HepG2 (cell line): Measurements from ENCODE around the gene SECTM1. TPM values are rescaled to one million over a fixed set of nuclear protein-coding genes. Genes with fewer than 3 reads are reported as not detected.

ENCODE experiments used
- BCLAF1 ChIP-seq: fragments of 450-650 bp; IDR thresholded peaks from 2 replicates; pipeline ENCODE4 v1.6.1; 2017; ENCODE audit warnings: mild to moderate bottlenecking
- EHMT2 ChIP-seq: fragments of 200-600 bp; sonication (generic); IDR thresholded peaks from 2 replicates; pipeline ENCODE4 v1.7.0; 2017; ENCODE audit warnings: antibody characterized with exemption, low read depth, low read length, borderline replicate concordance
- HDAC1 ChIP-seq: sonication (generic); formaldehyde crosslinking; IDR thresholded peaks from 2 replicates; pipeline ENCODE4 v1.5.1; 2020; ENCODE audit warnings: mild to moderate bottlenecking, missing genetic modification reagents
- MZF1 ChIP-seq: sonication (generic); formaldehyde crosslinking; IDR thresholded peaks from 2 replicates; pipeline ENCODE4 v1.8.1; 2023; ENCODE audit warnings: mild to moderate bottlenecking, missing genetic modification reagents, borderline replicate concordance
- PHF5A ChIP-seq: IDR thresholded peaks from one replicate; pipeline ENCODE4 v1.6.1; 2018; ENCODE audit warnings: low read depth, missing genetic modification reagents; ENCODE audit not compliant: unreplicated experiment
- SNAPC4 ChIP-seq: sonication (generic); formaldehyde crosslinking; IDR thresholded peaks from 2 replicates; pipeline ENCODE4 v1.4.0; 2020; ENCODE audit warnings: mild to moderate bottlenecking, missing genetic modification reagents
- ZBTB10 ChIP-seq: sonication (generic); formaldehyde crosslinking; IDR thresholded peaks from 2 replicates; pipeline ENCODE4 v1.4.0; 2020; ENCODE audit warnings: missing genetic modification reagents, borderline replicate concordance
- ZKSCAN1 ChIP-seq: fragments of 150-350 bp; IDR thresholded peaks from 2 replicates; pipeline ENCODE4 v1.6.1; 2014; ENCODE audit warnings: low read length
- ZNF276 ChIP-seq: sonication (generic); formaldehyde crosslinking; IDR thresholded peaks from 2 replicates; pipeline ENCODE4 v1.4.0; 2020; ENCODE audit warnings: mild to moderate bottlenecking, low read depth, missing genetic modification reagents
- ZNF780A ChIP-seq: sonication (generic); formaldehyde crosslinking; IDR thresholded peaks from 2 replicates; pipeline ENCODE4 v1.8.0; 2022; ENCODE audit warnings: mild to moderate bottlenecking, missing genetic modification reagents, moderate library complexity
- ZNF879 ChIP-seq: sonication (generic); formaldehyde crosslinking; IDR thresholded peaks from 2 replicates; pipeline ENCODE4 v1.8.1; 2023; ENCODE audit warnings: missing genetic modification reagents
- polyA plus RNA-seq, 8 experiments: library from polyadenylated mRNA; depleted of rRNA in 3 of 8; stranded (reverse) in 7 of 8; unstranded in 1 of 8; fragments of >200 nt; fragmentation: Illumina TruSeq in 4 of 8; extraction: Trizol in 4 of 8; gene quantifications; 2 replicates each; pipeline versions ENCODE4 v1.2.1 to v1.2.3, GENCODE V29; 2011 to 2016; ENCODE audit warnings: low read depth in 4 of 8, missing spikeins in 1 of 8, mixed read lengths in 1 of 8; ENCODE audit not compliant: insufficient read depth in 1 of 8
- total RNA-seq, 5 experiments: library from RNA; depleted of rRNA; stranded (reverse); fragments of >200 nt; fragmentation: Illumina TruSeq; extraction: Trizol; gene quantifications; 2 replicates each; pipeline ENCODE4 v1.2.3, GENCODE V29; 2016; ENCODE audit warnings: low read depth in 1 of 5
- TF ChIP-seq, protein P1 (sequence below): sonication (generic); formaldehyde crosslinking; IDR thresholded peaks from 2 replicates; pipeline ENCODE4 v1.9.0; 2022; ENCODE audit warnings: missing genetic modification reagents, mild to moderate bottlenecking, borderline replicate concordance

The SECTM1 gene
- total and polyA plus RNA-seq, 2 of the 13 experiments (the other 11 are each of a cell fraction or from before 2014, with no cell fraction given): 3.5 to 5.3 TPM

- TF ChIP-seq SNAPC4: peak; percentile 90
- TF ChIP-seq ZNF276 (CRISPR knock-in tag): no peak
- TF ChIP-seq ZNF780A: no peak
- no peak for TF ChIP-seq PHF5A (CRISPR knock-in tag)
- TF ChIP-seq BCLAF1: no peak
- no peak for TF ChIP-seq ZBTB10
- TF ChIP-seq ZNF879 (CRISPR knock-in tag): no peak
- TF ChIP-seq EHMT2: no peak
- peak; percentile 76 for TF ChIP-seq HDAC1
- TF ChIP-seq ZKSCAN1: no peak
- TF ChIP-seq MZF1 (CRISPR knock-in tag): peak; percentile 89; the same call in 1 of the 2 replicates
- TF ChIP-seq, protein P1, sequence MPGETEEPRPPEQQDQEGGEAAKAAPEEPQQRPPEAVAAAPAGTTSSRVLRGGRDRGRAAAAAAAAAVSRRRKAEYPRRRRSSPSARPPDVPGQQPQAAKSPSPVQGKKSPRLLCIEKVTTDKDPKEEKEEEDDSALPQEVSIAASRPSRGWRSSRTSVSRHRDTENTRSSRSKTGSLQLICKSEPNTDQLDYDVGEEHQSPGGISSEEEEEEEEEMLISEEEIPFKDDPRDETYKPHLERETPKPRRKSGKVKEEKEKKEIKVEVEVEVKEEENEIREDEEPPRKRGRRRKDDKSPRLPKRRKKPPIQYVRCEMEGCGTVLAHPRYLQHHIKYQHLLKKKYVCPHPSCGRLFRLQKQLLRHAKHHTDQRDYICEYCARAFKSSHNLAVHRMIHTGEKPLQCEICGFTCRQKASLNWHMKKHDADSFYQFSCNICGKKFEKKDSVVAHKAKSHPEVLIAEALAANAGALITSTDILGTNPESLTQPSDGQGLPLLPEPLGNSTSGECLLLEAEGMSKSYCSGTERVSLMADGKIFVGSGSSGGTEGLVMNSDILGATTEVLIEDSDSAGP (CRISPR knock-in tag): peak; percentile 92
Measured at GRCh38 chr17:82317394-82318168, 16.0 kb downstream of the SECTM1 start, which contains the start of gene CD7 (continued).
